H9 (cell line): ENCODE results near the gene DLG5. TPM values are rescaled to one million over a fixed set of nuclear protein-coding genes. Genes with fewer than 3 reads are reported as not detected.
A peak's percentile ranks its signal among the peaks of the same experiment; 100 is the strongest.

Experiments
- DNase-seq: peaks from one replicate; pipeline ENCODE4 v3.0.0-alpha.2; 2017
- H2AFZ ChIP-seq: one replicate; pipeline ENCODE4 v1.6.1; 2013; ENCODE audit warnings: mild to moderate bottlenecking, low read length, control low read depth, moderate library complexity
- H2AK5ac ChIP-seq: 2 replicates; pipeline ENCODE4 v1.6.1; 2013; ENCODE audit warnings: low read length, control low read depth, mixed read lengths; ENCODE audit not compliant: insufficient read length
- H2BK120ac ChIP-seq: one replicate; pipeline ENCODE4 v1.6.1; 2013; ENCODE audit warnings: low read depth, mild to moderate bottlenecking, low read length, control low read depth, inconsistent platforms; ENCODE audit not compliant: poor library complexity, severe bottlenecking
- H2BK12ac ChIP-seq: 2 replicates; pipeline ENCODE4 v1.6.1; 2013; ENCODE audit warnings: low read length, control low read depth, mixed read lengths, low read depth; ENCODE audit not compliant: insufficient read length
- H2BK15ac ChIP-seq: 2 replicates; pipeline ENCODE4 v1.6.1; 2013; ENCODE audit warnings: low read depth, low read length, control low read depth
- H2BK20ac ChIP-seq: one replicate; pipeline ENCODE4 v1.6.1; 2013; ENCODE audit warnings: low read depth, mild to moderate bottlenecking, low read length, control low read depth, inconsistent platforms; ENCODE audit not compliant: poor library complexity, severe bottlenecking
- H2BK5ac ChIP-seq: 2 replicates; pipeline ENCODE4 v1.6.1; 2013; ENCODE audit warnings: low read length, control low read depth, mixed read lengths; ENCODE audit not compliant: insufficient read length
- H3K14ac ChIP-seq: 2 replicates; pipeline ENCODE4 v1.6.1; 2013; ENCODE audit warnings: low read length, control low read depth; ENCODE audit not compliant: insufficient read depth
- H3K18ac ChIP-seq: 2 replicates; pipeline ENCODE4 v1.6.1; 2013; ENCODE audit warnings: low read depth, mild to moderate bottlenecking, mixed read lengths, low read length, control low read depth; ENCODE audit not compliant: insufficient read length
- H3K23ac ChIP-seq: 2 replicates; pipeline ENCODE4 v1.6.1; 2013; ENCODE audit warnings: low read length, control low read depth, mixed read lengths, low read depth; ENCODE audit not compliant: insufficient read length
- H3K23me2 ChIP-seq: 2 replicates; pipeline ENCODE4 v1.6.1; 2013; ENCODE audit warnings: low read depth, mild to moderate bottlenecking, mixed read lengths, low read length, control low read depth; ENCODE audit not compliant: insufficient read length, poor library complexity, severe bottlenecking
- H3K27ac ChIP-seq: 2 replicates; pipeline ENCODE4 v1.5.1; 2013; ENCODE audit warnings: low read length, control low read depth, mixed read lengths, low read depth; ENCODE audit not compliant: insufficient read length
- H3K27me3 ChIP-seq: 2 replicates; pipeline ENCODE4 v1.6.1; 2013; ENCODE audit warnings: low read length, control low read depth, inconsistent platforms; ENCODE audit not compliant: insufficient read depth
- H3K4ac ChIP-seq: 2 replicates; pipeline ENCODE4 v1.6.1; 2013; ENCODE audit warnings: low read depth, mild to moderate bottlenecking, control low read depth, inconsistent platforms, low read length, moderate library complexity
- H3K4me1 ChIP-seq: 2 replicates; pipeline ENCODE4 v1.6.1; 2013; ENCODE audit warnings: low read length, control low read depth, inconsistent platforms; ENCODE audit not compliant: insufficient read depth
- H3K4me2 ChIP-seq: 2 replicates; pipeline ENCODE4 v1.6.1; 2013; ENCODE audit warnings: low read length, control low read depth, mixed read lengths; ENCODE audit not compliant: insufficient read length, insufficient read depth
- H3K56ac ChIP-seq: 2 replicates; pipeline ENCODE4 v1.6.1; 2013; ENCODE audit warnings: low read depth, mild to moderate bottlenecking, mixed read lengths, low read length, control low read depth; ENCODE audit not compliant: insufficient read length
- H3K79me1 ChIP-seq: 2 replicates; pipeline ENCODE4 v1.6.1; 2013; ENCODE audit warnings: low read depth, mild to moderate bottlenecking, moderate library complexity, low read length, control low read depth, inconsistent platforms; ENCODE audit not compliant: insufficient read depth, poor library complexity, severe bottlenecking
- H3K79me2 ChIP-seq: 2 replicates; pipeline ENCODE4 v1.6.1; 2013; ENCODE audit warnings: low read length, control low read depth, inconsistent platforms; ENCODE audit not compliant: insufficient read depth
- H3K9ac ChIP-seq: 2 replicates; pipeline ENCODE4 v1.6.1; 2013; ENCODE audit warnings: low read length, control low read depth, mixed read lengths; ENCODE audit not compliant: insufficient read length; ENCODE audit errors: extremely low read depth
- H3K9me3 ChIP-seq: one replicate; pipeline ENCODE4 v1.6.1; 2013; ENCODE audit warnings: low read depth, low read length, inconsistent platforms; ENCODE audit not compliant: control insufficient read depth
- H3T11ph ChIP-seq: one replicate; pipeline ENCODE4 v1.6.1; 2013; ENCODE audit warnings: mild to moderate bottlenecking, low read length, control low read depth, inconsistent platforms
- H4K20me1 ChIP-seq: one replicate; pipeline ENCODE4 v1.6.1; 2013; ENCODE audit not compliant: control insufficient read depth, insufficient read length, insufficient read depth
- H4K5ac ChIP-seq: 2 replicates; pipeline ENCODE4 v1.6.1; 2013; ENCODE audit warnings: low read depth, mild to moderate bottlenecking, mixed read lengths, low read length, control low read depth; ENCODE audit not compliant: insufficient read length
- H4K8ac ChIP-seq: replicated peaks from 2 replicates; pipeline ENCODE4 v1.6.1; 2013; ENCODE audit warnings: low read length, control low read depth, mixed read lengths, low read depth; ENCODE audit not compliant: insufficient read length
- H4K91ac ChIP-seq: 2 replicates; pipeline ENCODE4 v1.6.1; 2013; ENCODE audit warnings: low read depth, mild to moderate bottlenecking, moderate library complexity, mixed read lengths, low read length, control low read depth; ENCODE audit not compliant: insufficient read length
- H3K27ac Mint-ChIP-seq, 3 experiments: 2 replicates in 2 of 3; 3 replicates in 1 of 3; pipeline ENCODE4 v1.8.0; 2020 to 2021; ENCODE audit warnings: mixed read lengths in 3 of 3, mild to moderate bottlenecking in 1 of 3, moderate library complexity in 1 of 3
- H3K27me3 Mint-ChIP-seq: 2 replicates; pipeline ENCODE4 v1.8.0; 2021; ENCODE audit warnings: low read depth, mild to moderate bottlenecking, moderate library complexity, mixed read lengths
- H3K36me3 Mint-ChIP-seq, 3 experiments: 2 replicates in 2 of 3; 3 replicates in 1 of 3; pipeline ENCODE4 v1.8.0; 2020 to 2021; ENCODE audit warnings: low read depth in 3 of 3, mixed read lengths in 3 of 3; ENCODE audit not compliant: insufficient read depth in 1 of 3
- H3K4me1 Mint-ChIP-seq, 2 experiments: 2 replicates each; pipeline ENCODE4 v1.8.0; 2020; ENCODE audit warnings: mixed read lengths in 2 of 2
- H3K4me3 Mint-ChIP-seq, 2 experiments: 2 replicates in 1 of 2; 3 replicates in 1 of 2; pipeline ENCODE4 v1.8.0; 2020 to 2021; ENCODE audit warnings: mild to moderate bottlenecking in 2 of 2, mixed read lengths in 2 of 2, moderate library complexity in 1 of 2
- H3K9me3 Mint-ChIP-seq, 2 experiments: 2 replicates in 1 of 2; 3 replicates in 1 of 2; pipeline ENCODE4 v1.8.0; 2020; ENCODE audit warnings: mild to moderate bottlenecking in 2 of 2, mixed read lengths in 2 of 2, moderate library complexity in 1 of 2
- CTCF ChIP-seq: fragments of 200-600 bp; sonication (generic); conservative IDR thresholded peaks from 3 replicates; pipeline ENCODE4 v1.8.0; 2021; ENCODE audit warnings: antibody characterized with exemption, mild to moderate bottlenecking
- WGBS: extraction: QIAGEN DNeasy Blood & Tissue Kit; methylation state at CpG from one replicate; pipeline ENCODE4 v1.1.7; 2013; ENCODE audit warnings: missing lambda C conversion rate, low lambda C conversion rate, mixed read lengths; ENCODE audit not compliant: insufficient read length; ENCODE audit errors: extremely low coverage; 5-methylcytosine and 5-hydroxymethylcytosine counted together
- total RNA-seq: library from RNA; stranded (reverse); gene quantifications from 2 replicates; pipeline ENCODE4 v1.2.1, GENCODE V29; 2021

Gene DLG5
- total RNA-seq, 1 experiment from 2014 or later: 67.4 TPM

- H3T11ph ChIP-seq: no peak overlapping the region
- no peaks in the 10 kb centered on the region for H3K27me3 Mint-ChIP-seq
- peak overlapping the region; percentile 6 for H3K9ac ChIP-seq
- no peak overlapping the region for H2AFZ ChIP-seq
- no peak overlapping the region for H2BK5ac ChIP-seq
- no peak overlapping the region for H2BK12ac ChIP-seq
- no peaks in the 10 kb centered on the region for H4K20me1 ChIP-seq
- H3K79me2 ChIP-seq: peaks cover 27% of the 10 kb centered on the region; the same call in 1 of the 2 replicates
- H3K23ac ChIP-seq: no peak overlapping the region
- H3K4ac ChIP-seq: no peak overlapping the region
- peaks cover 26 to 38% of the 10 kb centered on the region in 2 experiments for H3K4me1 Mint-ChIP-seq
- no peak overlapping the region for H2BK15ac ChIP-seq
- peaks cover 3% of the 10 kb centered on the region for H3K79me1 ChIP-seq
- H3K27ac Mint-ChIP-seq: peak overlapping the region; percentile 50 to 74 (median 56); a peak in 5 of 7 replicates
- no peak overlapping the region for H3K18ac ChIP-seq
- no peak overlapping the region for H2AK5ac ChIP-seq
- H2BK20ac ChIP-seq: no peak overlapping the region
- H3K56ac ChIP-seq: no peak overlapping the region
- no peaks in the 10 kb centered on the region for H3K23me2 ChIP-seq
- no peaks in the 10 kb centered on the region for H3K9me3 ChIP-seq
- H3K9me3 Mint-ChIP-seq: no peaks in the 10 kb centered on the region
- H3K4me3 Mint-ChIP-seq: no peak overlapping the region
- H4K91ac ChIP-seq: no peak overlapping the region
- no peaks in the 10 kb centered on the region for H3K27me3 ChIP-seq
- peaks cover 0 to 13% (median 0%) of the 10 kb centered on the region in 3 experiments; a peak in 4 of 7 replicates for H3K36me3 Mint-ChIP-seq
- DNase-seq: no peak
- no peak overlapping the region for H3K14ac ChIP-seq
- no peak overlapping the region for H2BK120ac ChIP-seq
- no CpG with 5 or more reads among the region's 9 CpGs for WGBS
- no peak for TF ChIP-seq CTCF
- H4K8ac ChIP-seq: no peak overlapping the region
- no peaks in the 10 kb centered on the region; the same call in 1 of the 2 replicates for H3K4me1 ChIP-seq
- no peak overlapping the region for H3K27ac ChIP-seq
- H3K4me2 ChIP-seq: no peak overlapping the region
- no peak overlapping the region for H4K5ac ChIP-seq
Observed at GRCh38 chr10:77905086-77905748, 21.3 kb downstream of the DLG5 start.
